PC-3 (cell line): ENCODE measurements around the gene ATP5F1E.

Source experiments
- EZH2 ChIP-seq: fragments of 300-600 bp; sonication (generic); IDR thresholded peaks from one replicate; pipeline ENCODE4 v1.6.1; 2017; ENCODE audit warnings: antibody characterized with exemption, mild to moderate bottlenecking, low read length; ENCODE audit not compliant: unreplicated experiment
- EZH2phosphoT487 ChIP-seq: fragments of 300-600 bp; sonication (generic); IDR thresholded peaks from 2 replicates; pipeline ENCODE4 v1.6.1; 2018; ENCODE audit warnings: mild to moderate bottlenecking, antibody characterized with exemption, low read length, borderline replicate concordance
- TF ChIP-seq, protein P1 (sequence below): fragments of 300-600 bp; sonication (generic); conservative IDR thresholded peaks from 2 replicates; pipeline ENCODE4 v1.5.1; 2017; ENCODE audit warnings: antibody characterized with exemption, low read depth, mild to moderate bottlenecking, low read length

DNA sequence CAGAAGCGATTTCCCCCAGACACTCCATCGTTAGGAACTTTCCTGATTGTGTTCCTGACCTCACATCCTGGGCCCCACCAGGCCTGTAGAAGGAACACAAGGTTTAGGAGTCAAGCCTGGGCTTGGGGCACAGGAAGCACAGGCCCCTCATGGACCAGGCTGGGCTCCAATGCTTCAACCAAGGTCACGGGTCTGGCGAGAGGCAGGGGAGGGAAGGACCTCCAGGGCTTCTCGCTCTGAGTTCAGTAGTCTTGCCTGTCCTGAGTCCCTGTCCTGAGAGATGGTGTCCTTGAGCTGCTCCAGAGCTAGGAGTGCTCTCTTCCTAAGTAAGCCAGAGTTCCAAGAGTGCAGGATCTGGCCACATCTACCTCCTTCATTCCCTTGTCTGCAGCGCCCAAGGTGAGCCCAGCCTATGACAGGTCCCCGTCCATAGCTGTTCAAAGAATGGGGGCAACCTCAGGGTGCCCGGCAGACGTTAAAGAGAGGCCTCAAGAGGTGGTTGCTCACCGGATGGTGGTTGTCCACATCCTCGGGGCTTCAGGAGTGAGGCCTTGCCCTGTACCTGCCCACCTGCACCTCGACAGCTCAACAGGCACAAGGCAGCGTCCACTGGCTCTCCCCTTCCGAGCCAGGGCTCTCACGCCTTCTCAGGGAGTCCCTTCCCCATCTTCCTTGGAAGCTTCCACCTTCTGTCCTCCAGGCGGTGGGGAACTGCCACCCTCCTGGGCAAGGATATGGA, 14.5 kb downstream of the ATP5F1E start:
- TF ChIP-seq, protein P1, sequence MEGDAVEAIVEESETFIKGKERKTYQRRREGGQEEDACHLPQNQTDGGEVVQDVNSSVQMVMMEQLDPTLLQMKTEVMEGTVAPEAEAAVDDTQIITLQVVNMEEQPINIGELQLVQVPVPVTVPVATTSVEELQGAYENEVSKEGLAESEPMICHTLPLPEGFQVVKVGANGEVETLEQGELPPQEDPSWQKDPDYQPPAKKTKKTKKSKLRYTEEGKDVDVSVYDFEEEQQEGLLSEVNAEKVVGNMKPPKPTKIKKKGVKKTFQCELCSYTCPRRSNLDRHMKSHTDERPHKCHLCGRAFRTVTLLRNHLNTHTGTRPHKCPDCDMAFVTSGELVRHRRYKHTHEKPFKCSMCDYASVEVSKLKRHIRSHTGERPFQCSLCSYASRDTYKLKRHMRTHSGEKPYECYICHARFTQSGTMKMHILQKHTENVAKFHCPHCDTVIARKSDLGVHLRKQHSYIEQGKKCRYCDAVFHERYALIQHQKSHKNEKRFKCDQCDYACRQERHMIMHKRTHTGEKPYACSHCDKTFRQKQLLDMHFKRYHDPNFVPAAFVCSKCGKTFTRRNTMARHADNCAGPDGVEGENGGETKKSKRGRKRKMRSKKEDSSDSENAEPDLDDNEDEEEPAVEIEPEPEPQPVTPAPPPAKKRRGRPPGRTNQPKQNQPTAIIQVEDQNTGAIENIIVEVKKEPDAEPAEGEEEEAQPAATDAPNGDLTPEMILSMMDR, result no peak
- TF ChIP-seq EZH2 (no peak), EZH2phosphoT487 (no peak)
